Stimulated activated CD4-positive, alpha-beta T cell treated with anti-CD3 and anti-CD28 coated beads, Interleukin-15, amount 100 ng/mL, for 24 hours (primary cell): ENCODE measurements around the gene TNKS1BP1.
"Not testable (repeated sequence)": the region's sequence is repeated elsewhere in the genome, so short reads cannot be mapped to it uniquely, and the experiment has no call there.

Experiments
- DNase-seq: peaks from one replicate; pipeline ENCODE4 v3.0.0-alpha.2; 2020

The TNKS1BP1 gene

GRCh38 chr11:57310630-57311086 lies 14.1 kb downstream of the TNKS1BP1 start:
- no peak for DNase-seq

GRCh38 chr11:57310091-57310490 lies 14.7 kb downstream of the TNKS1BP1 start:
- no peak for DNase-seq

- DNase-seq, result no peak
These were observed 15.4 kb downstream of the TNKS1BP1 start for GRCh38 chr11:57309106-57310059.

GRCh38 chr11:57308426-57309060 lies 16.2 kb downstream of the TNKS1BP1 start:
- no peak for DNase-seq

GRCh38 chr11:57307666-57308270 lies 17.0 kb downstream of the TNKS1BP1 start:
- no peak for DNase-seq

GRCh38 chr11:57306940-57307565 lies 17.7 kb downstream of the TNKS1BP1 start:
- no peak for DNase-seq

GRCh38 chr11:57306161-57306876 lies 18.4 kb downstream of the TNKS1BP1 start:
- no peak for DNase-seq

GRCh38 chr11:57305523-57305922 lies 19.2 kb downstream of the TNKS1BP1 start:
- no peak for DNase-seq

- no peak for DNase-seq
These were observed 20.7 kb downstream of the TNKS1BP1 start for GRCh38 chr11:57303990-57304579.

- DNase-seq, result no peak
These were observed 21.3 kb downstream of the TNKS1BP1 start for GRCh38 chr11:57303280-57303989.

- DNase-seq, result no peak
These were observed 22.3 kb downstream of the TNKS1BP1 start for GRCh38 chr11:57302489-57302888.

- DNase-seq, result no peak
These were observed 22.9 kb downstream of the TNKS1BP1 start for GRCh38 chr11:57301711-57302423.

- no peak for DNase-seq
These were observed 24.0 kb downstream of the TNKS1BP1 start for GRCh38 chr11:57300785-57301184.

GRCh38 chr11:57299150-57299737 lies 25.5 kb downstream of the TNKS1BP1 start:
- no peak for DNase-seq

GRCh38 chr11:57297221-57297620 lies 27.5 kb downstream of the TNKS1BP1 start:
- DNase-seq, result no peak

GRCh38 chr11:57296205-57296604 lies 28.5 kb downstream of the TNKS1BP1 start:
- not testable (repeated sequence) for DNase-seq

GRCh38 chr11:57294225-57295131 lies 30.3 kb downstream of the TNKS1BP1 start:
- DNase-seq, result no peak

GRCh38 chr11:57290288-57290687 lies 34.5 kb downstream of the TNKS1BP1 start:
- no peak for DNase-seq
